Ovary (tissue), 3 donors: ENCODE results near the gene FHIP1B.

Experiments
- CTCF ChIP-seq, 3 donors: fragments of 450-650 bp in 2 of 3; fragments of 200-600 bp in 1 of 3; IDR thresholded peaks; one replicate each; pipeline versions ENCODE4 v1.5.1 to v1.8.0; 2016 to 2022; ENCODE audit warnings: antibody characterized with exemption in 3 of 3, mild to moderate bottlenecking in 1 of 3
- POLR2A ChIP-seq: fragments of 450-650 bp; IDR thresholded peaks from one replicate; pipeline ENCODE4 v1.6.1; 2017; ENCODE audit warnings: antibody characterized with exemption, mild to moderate bottlenecking, moderate library complexity
- donor health status: DM: no; HTN: no; CAD: no.

- TF ChIP-seq CTCF (IDR thresholded peaks at IDR 0.05) (no peak), POLR2A (no peak)
Observed at GRCh38 chr11:6175440-6175839, 59.0 kb downstream of the FHIP1B start.
